Stimulated activated CD4-positive, alpha-beta T cell treated with anti-CD3 and anti-CD28 coated beads, Interleukin-2, amount 100 ng/mL, for 24 hours (primary cell): ENCODE results near the gene HS6ST1.
"Not testable (repeated sequence)": the region's sequence is repeated elsewhere in the genome, so short reads cannot be mapped to it uniquely, and the experiment has no call there.

Experiments
- DNase-seq, 2 donors: peaks; one replicate each; pipeline ENCODE4 v3.0.0-alpha.2; 2020

Gene HS6ST1

DNA sequence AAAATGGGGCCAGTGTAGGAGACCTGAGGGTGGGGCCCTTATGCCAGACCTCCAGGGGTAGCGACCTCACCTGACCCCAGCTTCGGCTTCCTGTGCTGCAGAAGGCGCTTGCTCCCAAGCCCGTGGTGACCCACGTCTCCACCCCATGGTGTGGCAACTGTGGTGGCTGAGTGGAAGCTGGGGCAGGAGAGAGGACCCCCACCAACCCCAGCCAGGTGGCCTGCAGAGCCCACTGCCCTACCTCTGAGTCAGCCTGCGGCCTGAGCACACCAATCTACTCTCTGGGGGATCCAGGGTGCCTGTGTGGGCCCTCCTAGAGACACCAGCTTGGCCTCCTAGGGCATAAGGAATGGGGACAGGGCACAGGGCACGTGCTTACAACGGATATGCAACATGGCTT lies 52.2 kb downstream of the HS6ST1 start:
- not testable (repeated sequence) for DNase-seq

DNA sequence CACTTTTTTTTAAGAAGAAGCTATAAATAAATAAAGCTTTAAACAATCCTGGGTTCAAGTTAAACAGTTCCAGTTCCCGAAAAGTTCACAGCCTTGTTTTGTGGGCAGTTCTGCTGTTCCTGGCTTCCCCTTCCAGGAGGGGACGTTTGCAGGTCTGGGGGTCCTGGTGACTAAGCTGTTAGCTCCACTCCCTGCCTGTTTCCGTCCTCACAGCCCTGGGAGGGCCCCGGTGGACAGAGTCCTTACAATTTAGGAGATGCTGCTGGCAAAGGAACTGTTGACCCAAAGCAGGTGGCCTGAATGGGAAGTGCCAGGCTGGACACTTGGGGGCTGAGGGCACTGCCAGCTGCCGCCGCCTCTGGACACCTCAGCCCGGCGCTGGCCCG lies 53.1 kb downstream of the HS6ST1 start:
- DNase-seq: not testable (repeated sequence)

DNA sequence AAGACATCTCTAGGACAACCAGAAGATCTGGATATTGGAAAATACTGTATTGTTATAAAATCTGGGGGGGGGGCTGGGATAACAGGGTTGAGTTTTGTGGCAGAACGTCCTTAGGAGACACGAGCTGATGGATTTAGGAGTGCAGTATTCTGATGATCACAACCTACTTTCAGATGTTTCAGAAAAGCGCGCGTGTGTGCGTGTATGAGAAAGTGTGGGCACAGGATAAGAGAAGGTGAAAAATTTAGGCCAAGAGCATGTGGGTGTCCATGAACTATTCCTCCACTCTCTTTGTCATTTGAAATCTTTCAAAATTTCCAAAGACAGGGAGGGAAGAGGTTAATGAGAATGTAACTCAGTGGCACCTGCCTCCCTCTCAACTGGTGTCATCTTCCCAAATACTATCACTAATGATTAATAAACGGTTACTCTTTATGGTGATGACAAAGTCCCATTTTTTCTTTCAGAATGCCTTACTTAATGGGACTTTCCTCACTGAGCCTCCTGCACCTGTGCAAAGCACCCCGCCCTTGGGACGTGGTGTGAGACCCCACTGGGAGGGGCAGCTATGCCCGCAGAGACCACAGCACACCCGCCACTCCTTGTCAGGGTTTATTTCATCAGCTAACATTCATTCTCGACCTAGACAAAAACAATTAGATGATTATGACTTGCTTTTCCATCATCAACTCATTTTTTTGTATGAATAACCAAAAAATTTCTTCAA lies 53.6 kb downstream of the HS6ST1 start:
- DNase-seq: no peak

DNA sequence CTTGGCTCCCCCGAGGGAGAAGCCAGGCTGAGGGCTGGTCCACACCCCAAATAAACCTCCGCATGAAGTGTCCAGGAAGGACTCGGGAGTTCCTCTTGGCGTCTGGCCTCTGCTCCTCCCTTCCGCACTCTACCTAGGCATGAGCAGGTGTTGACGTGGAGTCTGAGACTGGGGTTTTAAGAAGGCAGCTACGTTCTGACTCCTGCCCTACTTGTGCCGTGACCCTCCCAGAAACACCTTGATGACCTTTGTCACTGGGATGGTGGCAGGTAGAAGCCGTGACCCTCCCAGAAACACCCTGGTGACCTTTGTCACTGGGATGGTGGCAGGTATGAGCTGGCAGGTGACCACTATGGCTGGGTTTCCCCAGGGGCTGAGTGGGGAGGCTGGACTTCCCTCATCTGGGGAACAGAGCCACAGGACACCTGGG lies 54.8 kb downstream of the HS6ST1 start:
- DNase-seq: no peak

DNA sequence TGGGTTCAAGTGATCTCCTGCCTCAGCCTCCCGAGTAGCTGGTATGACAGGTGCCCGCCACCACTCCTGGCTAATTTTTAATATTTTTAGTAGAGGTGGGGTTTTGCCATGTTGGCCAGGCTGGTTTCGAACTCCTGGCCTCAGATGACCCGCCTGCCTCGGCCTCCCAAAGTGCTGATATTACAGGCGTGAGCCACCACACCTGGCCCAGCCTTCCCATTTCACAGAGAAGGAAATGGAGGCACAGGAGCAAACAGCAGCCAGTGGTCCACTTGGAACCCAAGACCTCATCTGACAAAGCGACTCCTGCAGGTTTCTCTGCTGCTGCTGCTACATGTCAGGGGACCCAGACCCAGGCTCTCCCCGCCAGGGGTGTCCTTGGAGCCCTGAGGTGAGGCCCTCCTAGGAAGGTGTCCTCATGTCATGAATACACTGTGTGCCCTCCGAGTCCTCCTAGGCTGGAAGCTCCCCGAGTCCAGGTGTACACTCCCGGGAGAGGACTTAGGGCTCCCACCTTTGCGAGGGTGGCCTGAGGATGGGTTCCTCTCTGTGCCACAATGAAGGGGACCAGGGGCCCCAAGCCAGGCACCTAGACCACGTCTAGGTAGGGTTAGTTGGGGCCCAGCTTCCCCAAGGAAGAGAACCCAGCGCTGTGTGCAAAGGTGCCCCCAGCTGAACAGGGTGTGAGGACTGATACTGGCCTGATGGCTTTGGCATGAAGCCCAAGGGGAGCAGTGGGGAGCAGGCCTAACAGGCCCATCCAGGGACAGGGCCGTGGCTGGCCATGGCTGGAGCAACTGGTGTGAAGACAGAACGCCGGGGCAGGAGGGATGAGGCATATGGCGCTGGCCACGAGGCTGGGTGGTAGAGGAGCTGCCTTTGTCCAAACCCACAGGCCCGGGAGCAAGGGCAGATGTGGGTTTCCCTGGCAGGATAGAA lies 56.1 kb downstream of the HS6ST1 start:
- DNase-seq: no peak

DNA sequence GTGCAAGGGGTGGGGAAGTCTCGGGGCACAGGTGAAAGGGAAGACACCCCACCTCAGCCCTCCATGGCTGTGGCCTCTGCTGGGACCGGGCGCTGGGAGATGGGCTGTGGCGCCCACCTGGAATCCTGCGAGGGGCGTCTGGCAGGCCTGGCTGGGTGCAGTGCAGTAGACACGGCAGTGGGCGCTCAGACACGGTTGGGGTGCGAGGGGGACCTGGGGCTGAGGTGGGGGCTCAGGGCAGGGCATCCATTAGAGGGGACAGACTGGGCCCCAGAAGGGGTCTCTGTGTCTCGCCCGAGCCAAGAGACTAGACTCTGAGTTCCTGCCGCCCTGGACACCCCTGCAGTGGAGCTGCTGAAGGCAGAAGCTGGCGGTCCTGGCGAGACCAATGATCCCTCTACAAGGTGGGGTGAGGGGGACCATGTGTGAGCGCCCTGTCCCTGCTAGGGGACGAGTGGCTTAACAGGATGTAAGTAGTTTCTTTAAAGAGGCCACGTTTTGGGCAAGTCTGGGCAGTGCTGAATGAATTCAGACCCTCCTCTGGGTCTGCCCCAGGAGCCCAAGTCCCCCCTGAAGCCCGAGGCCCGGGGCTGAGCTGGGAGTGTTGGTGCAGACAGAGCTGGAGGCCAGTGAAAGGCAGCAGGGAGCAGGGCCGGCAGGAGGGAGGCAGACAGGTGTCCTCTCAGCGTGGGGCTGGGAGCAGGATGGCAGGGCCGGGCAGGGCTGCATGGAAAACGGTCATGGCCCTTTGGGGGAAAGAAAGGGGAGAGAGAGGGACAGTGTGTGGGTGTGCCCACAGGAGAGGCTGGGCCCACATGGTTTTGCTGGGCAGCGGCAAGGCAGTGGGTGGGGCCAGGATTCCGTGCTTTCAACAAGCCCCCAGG lies 57.2 kb downstream of the HS6ST1 start:
- DNase-seq: no peak

DNA sequence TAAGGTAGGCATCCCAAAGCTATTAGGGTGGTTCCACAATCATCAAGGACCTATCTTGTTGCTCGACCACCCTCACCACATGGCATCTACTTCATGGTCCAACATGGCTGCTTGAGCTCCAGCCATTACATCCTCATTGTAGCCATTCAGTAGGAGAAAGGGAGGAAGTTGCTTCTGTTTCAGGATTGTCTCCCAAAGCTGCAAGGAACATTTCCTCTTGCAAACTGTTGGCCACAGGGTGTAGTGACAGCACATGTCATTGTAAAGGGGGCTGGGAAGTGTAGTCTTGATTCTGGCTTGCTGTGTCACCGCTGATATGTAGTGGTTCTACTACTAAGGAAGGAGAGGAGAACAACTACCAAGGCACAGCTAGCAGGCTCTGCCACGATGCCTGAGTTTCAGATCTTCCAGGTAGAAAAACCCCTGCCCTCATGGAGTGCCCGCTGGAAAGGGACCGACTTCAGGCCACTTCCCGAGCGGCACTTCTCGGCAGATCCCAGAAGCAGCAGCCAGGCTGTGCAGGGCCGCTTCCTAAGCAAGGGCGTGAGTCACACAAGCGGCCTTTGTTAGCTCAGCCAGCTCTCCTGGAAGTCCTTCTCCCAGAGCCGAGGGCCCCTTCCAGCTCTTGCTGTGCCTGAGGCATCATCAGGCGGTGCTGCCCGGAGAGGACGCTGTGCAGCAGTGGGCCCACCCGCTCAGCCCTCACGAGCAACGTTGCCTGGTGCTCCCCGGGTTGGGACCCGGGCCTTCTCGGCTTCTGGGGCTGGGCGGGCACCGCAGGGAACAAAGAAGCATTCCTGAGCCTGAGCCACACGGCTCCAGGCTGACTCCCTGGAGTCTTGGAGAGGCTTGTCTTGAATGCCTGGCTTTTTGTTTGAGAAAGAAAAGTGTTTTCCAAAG lies 58.2 kb downstream of the HS6ST1 start:
- no peak for DNase-seq

DNA sequence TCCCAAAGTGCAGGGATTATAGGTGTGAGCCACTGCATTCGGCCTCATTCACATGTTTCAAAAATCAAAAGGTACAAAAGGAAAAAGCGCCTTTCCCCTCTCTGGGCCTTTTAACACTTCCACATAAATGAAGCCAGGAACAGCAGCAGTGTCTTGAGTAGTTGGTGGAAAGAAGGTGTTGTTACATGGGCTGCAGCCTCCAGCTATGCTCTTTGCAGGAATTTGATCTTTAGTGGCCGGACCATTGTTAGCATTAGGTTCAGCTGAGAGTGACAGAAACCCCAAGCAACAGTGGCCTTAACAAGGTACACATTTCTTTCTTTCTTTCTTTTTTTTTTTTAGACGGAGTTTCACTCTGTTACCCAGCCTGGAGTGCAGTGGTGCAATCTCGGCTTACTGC lies 59.1 kb downstream of the HS6ST1 start:
- no peak for DNase-seq

DNA sequence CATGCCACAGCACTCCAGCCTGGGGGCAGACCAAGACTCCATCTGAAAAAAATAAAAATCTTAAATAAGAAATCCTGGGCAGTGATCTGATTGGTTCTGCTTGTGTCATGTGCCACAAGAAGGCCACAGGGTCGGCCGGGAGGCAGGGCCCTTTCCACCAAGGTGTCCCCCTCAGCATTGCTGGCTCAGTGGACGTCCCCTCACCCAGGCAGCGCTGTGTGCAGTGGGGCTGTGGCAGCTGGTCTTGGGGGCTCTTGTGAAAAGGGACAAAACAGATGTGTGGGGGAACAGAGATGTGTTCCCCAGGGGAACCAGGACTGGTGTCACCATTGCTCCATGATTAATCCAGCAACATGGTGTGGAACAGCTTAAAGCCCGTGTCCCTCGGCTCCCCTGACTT lies 60.5 kb downstream of the HS6ST1 start:
- no peak for DNase-seq

DNA sequence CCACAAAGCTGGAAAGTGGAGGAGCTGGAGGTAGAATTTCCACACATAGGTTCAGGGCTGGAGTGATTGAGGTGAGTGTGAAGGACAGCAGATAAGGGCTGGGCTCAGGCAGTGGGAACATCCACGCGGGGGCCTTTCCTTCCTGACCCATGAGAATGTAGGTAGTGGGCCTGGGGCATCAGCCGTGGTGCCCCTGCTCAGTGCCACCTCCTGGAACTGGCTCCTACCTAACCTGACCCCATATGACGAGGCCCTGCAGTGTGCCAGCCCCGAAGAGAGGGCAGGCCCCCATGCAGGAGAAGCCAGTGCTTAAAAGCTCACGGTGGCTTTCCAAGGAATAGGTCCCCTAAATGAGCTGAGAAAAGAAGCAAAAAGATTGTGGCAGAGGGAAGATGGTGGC lies 66.2 kb downstream of the HS6ST1 start:
- DNase-seq: no peak

DNA sequence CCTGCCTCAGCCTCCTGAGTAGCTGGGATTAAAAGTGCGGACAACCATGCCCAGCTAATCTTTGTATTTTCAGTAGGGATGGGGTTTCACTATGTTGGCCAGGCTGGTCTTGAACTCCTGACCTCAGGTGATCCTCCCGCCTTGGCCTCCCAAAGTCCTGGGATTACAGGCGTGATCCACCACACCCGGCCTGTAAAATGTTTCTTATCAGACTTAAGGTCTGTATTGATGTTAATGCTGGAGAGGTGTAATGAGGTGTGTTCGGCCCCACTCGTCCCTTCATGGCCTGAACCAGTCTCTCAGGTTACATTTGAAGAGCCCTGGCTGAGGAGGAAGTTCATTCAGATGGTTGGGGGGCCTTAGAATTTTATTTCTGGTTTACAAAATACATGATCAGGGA lies 66.6 kb downstream of the HS6ST1 start:
- DNase-seq: not testable (repeated sequence)

DNA sequence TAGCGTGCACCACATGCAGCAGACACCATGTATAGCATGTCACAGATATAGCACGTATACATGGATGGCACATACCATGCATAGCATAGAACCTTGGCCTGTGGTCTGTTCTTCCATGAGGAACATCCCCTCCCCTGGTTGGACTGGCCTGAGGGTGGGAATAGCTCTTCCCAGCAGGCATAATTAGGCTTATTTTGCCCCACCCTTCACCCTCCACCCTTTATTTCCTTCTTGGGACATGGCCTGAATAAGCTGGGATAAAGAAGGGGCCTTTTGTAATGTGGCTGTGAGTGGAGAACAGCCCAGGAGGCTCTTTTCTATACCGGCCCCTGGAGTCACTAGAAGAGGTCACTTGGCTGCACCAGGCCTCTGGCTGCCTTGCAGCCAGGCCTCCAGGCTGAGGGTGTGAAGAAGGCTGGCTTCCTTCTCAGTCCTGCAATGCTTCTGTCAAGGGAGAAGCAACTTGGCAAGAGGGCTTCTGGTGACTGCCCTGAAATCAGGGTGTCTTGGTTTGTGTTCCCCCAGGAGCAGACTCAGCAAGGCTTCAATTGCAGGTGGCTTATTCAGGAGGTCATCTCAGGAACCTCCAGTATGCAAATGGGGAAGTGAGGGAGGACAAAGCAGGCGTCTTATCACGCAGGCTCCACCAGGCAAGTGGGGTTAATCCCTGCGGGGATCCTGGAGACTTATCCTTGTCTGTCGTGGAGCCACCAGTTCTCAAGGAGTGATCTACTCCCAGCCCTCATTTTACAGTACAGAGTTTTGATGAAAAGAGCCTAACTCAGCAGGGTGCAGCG lies 68.2 kb downstream of the HS6ST1 start:
- DNase-seq: no peak

DNA sequence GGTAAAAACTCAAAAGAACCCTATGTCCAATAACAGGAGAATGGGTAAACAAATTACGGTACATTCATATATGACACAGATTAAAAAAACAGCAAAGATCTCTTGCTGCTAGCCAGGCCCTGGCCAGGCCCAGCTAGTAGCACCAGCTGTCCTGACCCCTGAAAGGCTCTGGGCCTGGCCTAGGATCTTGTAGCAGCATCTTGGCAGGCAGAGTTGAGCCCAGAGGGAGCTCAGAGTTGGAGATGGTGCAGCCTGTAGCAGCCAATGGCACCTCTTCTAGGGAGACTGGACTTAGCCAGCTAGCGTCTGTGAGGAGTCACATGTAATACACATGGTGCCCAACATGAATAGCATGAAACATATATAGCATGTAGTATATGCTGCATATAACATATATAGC lies 69.1 kb downstream of the HS6ST1 start:
- DNase-seq: no peak

DNA sequence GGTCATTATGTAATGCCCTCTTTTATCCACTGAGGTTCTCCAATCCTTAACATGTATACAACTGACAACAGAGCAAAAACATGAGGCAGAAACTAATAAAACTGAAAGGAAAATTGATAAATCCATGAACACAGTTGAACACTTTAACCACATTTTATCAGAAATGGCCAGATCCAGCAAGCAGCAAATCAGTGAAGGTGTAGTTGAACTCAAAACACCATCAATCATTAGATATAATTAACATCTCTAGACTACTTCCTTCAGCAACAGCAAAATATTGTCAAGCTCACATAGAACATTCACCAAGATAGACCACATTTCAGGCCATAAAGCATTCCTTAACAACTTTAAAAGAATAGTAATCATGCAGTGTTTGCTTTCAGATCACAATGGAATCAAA lies 72.9 kb downstream of the HS6ST1 start:
- DNase-seq: no peak

DNA sequence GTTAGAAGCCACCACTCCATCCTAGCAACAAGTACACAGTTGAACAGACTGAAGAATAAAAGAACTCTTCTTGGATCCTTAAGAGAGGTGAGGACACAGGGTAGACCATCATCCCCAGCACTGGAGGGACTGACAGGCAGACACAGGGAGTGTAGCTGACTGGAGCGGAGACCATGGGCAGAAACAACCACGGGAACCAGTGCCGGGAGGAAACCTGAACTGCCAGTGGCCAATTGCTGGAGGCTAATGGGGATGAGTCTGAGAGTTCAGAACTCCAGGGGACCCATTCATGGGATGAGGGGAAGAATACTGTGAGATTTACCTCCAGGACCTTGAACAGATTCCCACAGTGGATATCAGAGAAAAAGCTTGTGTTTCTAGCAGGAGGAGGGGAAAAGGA lies 76.8 kb downstream of the HS6ST1 start:
- DNase-seq: no peak

DNA sequence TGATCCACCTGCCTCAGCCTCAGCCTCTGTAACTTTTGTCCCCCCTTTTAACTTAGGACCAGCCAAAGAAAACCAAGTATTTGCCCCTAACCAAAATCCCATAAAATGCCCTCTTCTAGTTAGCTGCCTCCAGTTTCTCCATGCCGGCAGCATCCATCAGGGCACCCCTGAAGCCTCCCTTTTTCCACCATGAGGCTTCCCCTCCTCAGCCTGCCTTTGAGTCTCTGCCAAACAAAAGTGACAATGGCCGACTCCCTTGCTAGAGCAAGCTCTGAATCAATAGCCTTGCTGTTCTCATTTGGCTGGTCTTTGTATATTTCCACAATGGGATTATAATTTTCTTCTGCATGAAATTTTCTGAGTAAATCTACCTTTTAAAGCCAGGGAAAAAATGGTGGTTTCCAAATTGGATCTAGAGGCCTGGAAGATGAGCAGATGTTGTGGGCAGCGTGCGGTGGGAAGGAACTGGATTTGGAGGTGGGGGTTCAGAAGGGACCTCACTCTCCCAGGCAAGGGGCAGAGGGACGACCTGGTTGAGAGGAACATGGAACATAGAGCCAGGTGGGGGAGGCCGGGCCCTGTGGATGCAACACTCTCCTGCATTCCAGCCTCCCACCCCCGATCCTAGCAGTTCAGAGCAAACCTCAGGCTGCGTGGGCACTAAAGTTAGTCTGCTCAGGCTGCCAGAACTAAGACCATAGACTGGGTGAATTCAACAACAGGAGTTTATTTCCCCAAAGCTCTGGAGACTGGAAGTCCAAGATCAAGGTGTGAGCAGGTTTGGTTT lies 80.6 kb downstream of the HS6ST1 start:
- no peak for DNase-seq

DNA sequence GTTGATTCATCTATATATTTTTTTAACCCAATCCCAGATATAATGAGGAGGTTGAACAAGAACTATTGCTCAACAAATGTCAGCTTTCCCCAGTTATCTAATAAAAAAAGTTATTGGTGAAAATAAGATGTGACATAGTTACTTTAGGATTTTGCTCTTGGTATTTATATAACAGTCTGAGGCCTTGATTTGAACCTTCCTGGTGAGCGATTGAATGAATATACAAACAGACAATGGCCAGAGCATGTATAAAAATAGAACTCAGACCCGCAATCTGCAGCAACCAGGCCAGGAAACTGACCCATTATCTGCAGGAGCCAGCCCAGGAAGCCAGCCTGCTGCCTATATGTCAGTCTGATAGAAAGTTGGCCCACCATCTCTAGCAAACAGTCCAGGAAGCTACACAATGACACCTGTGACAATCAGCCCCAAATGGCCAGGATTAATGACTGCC lies 81.6 kb downstream of the HS6ST1 start:
- no peak for DNase-seq

DNA sequence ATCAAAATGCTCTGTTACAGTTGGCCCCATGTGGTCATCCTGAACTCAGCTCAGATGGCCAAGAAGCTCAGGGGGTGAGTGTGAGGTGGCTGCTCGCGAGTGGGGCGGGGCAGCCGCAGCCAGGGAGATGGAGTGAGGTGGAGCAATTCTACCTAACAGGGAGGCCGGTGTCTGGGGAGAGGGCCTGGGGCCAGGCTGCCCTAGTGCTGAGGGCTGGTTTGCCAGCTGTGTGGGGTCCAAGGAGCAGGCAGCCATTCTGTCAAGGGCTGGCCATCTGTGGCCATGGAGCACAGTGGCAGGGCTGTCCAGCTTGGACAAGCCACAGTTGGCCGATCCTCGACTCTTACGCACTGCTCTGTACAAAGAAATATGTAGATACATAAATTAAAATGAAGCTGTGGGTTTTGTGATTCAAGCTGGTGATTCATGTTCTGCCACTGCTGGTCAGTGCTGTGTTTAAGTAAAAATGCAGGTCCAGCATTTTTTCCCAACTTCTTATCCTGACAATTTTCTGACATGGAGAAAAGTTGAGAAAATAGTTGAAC lies 82.1 kb downstream of the HS6ST1 start:
- DNase-seq: no peak

DNA sequence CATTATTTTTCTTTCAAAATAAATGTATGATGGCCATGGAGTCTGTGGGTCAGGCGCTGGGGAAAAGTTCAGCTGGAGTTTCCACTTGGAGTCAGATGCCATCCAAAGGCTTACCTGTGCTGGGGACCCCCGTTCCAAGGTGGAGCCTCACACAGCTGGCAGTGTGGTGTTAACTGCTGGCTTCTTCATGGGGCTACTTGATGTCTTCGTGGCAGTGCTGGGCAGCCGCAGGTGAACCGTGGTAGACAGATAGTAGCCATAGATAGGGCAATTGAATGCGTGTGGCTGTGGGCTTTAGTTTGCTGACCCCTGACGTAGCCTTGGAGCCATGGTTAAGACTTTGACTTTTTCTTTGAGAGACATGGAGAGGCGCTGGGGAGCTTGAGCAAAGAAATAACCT lies 83.1 kb downstream of the HS6ST1 start:
- no peak for DNase-seq

DNA sequence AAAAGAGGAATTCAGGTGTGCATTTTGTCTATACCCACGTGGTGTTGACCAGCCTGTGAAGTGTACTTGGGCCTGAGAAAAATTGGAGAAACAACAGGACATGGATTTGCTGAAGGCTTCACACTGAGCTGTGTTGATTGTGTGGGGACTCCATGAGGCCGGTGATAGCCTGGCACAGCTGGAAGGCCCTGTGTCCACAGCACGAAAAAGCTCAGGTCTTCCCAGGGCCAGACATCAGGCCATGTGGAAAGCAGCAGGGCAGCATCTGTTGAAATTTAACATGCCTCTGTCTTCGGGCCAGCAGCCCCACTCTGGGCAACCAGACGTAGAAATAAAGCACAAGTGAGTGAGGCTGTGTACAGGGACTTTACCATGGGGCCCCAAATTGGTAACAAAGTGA lies 84.1 kb downstream of the HS6ST1 start:
- no peak for DNase-seq
